ENCODE results near the gene TMEM47. TPM values are rescaled to one million over a fixed set of nuclear protein-coding genes. Genes with fewer than 3 reads are reported as not detected.

TMEM47 gene
- total RNA-seq, 2 donors from 2014 or later: 12.6 to 13.6 TPM

DNA sequence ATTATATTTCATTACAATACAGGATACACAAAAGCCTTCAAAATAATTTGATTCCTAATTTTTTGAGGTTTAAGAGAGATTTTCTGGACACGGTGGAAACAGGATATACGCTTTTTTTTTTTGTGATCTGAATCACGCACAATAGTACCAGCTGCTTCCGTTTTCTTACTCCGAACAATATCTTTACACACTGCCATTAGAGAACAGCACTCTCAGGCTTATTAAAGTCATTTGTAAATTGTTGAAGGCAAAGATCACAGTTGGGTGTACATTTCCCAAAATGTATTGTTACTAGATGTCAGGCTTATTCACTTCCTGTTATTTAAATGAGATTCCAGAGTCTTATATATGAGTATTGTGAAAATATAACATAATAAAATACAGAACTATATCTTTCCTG lies 71.5 kb downstream of the TMEM47 start:
- H3K9me3 ChIP-seq (ENCODE audit: control insufficient read depth, low read length): no peaks in the 10 kb centered on the region
- Mint-ChIP-seq H3K27ac (no peak overlapping the region), H3K9me3 (no peaks in the 10 kb centered on the region), H3K4me3 (no peak overlapping the region), H3K36me3 (ENCODE audit: low read depth) (no peaks in the 10 kb centered on the region), H3K27me3 (ENCODE audit: insufficient read depth) (no peaks in the 10 kb centered on the region), H3K4me1 (no peaks in the 10 kb centered on the region)
- TF ChIP-seq, protein P1, sequence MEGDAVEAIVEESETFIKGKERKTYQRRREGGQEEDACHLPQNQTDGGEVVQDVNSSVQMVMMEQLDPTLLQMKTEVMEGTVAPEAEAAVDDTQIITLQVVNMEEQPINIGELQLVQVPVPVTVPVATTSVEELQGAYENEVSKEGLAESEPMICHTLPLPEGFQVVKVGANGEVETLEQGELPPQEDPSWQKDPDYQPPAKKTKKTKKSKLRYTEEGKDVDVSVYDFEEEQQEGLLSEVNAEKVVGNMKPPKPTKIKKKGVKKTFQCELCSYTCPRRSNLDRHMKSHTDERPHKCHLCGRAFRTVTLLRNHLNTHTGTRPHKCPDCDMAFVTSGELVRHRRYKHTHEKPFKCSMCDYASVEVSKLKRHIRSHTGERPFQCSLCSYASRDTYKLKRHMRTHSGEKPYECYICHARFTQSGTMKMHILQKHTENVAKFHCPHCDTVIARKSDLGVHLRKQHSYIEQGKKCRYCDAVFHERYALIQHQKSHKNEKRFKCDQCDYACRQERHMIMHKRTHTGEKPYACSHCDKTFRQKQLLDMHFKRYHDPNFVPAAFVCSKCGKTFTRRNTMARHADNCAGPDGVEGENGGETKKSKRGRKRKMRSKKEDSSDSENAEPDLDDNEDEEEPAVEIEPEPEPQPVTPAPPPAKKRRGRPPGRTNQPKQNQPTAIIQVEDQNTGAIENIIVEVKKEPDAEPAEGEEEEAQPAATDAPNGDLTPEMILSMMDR (conservative IDR thresholded peaks at IDR 0.05): no peak
- WGBS, 2 experiments (ENCODE audit: insufficient coverage in 1 of 2, insufficient read length in 1 of 2): 100% methylated on average over 2 of the region's 5 CpGs; no CpG with 5 or more reads in 1 of the 2 experiments
- DNase-seq: no peak
- no peak overlapping the region for H3K27ac ChIP-seq (ENCODE audit: low read depth, low read length)
- H3K4me1 ChIP-seq (ENCODE audit: control insufficient read depth, insufficient read depth, low read length): no peaks in the 10 kb centered on the region
- no peaks in the 10 kb centered on the region for H3K36me3 ChIP-seq (ENCODE audit: control insufficient read depth, insufficient read depth, low read length)
- H3K27me3 ChIP-seq (ENCODE audit: control insufficient read depth, insufficient read depth, low read length, poor library complexity, severe bottlenecking): no peaks in the 10 kb centered on the region
- H3K9ac ChIP-seq (ENCODE audit: extremely low read depth, low read length, poor library complexity, severe bottlenecking): no peak overlapping the region
- no peak overlapping the region for H3K4me3 ChIP-seq (ENCODE audit: low read length)

- Histone ChIP-seq H3K36me3 (ENCODE audit: control insufficient read depth, insufficient read depth, low read length) (no peaks in the 10 kb centered on the region), H3K9me3 (ENCODE audit: control insufficient read depth, low read length) (peaks cover 3% of the 10 kb centered on the region), H3K27me3 (ENCODE audit: control insufficient read depth, insufficient read depth, low read length, poor library complexity, severe bottlenecking) (no peaks in the 10 kb centered on the region), H3K27ac (ENCODE audit: low read depth, low read length) (no peak overlapping the region), H3K4me1 (ENCODE audit: control insufficient read depth, insufficient read depth, low read length) (no peaks in the 10 kb centered on the region), H3K4me3 (ENCODE audit: low read length) (no peak overlapping the region), H3K9ac (ENCODE audit: extremely low read depth, low read length, poor library complexity, severe bottlenecking) (no peak overlapping the region)
- WGBS, 2 experiments (ENCODE audit: insufficient coverage in 1 of 2, insufficient read length in 1 of 2): no CpG with 5 or more reads among the region's 1 CpG
- no peaks in the 10 kb centered on the region for H3K36me3 Mint-ChIP-seq (ENCODE audit: low read depth)
- no peak for DNase-seq
- TF ChIP-seq, protein P1 (conservative IDR thresholded peaks at IDR 0.05): no peak
- H3K27ac Mint-ChIP-seq: no peak overlapping the region
- H3K4me1 Mint-ChIP-seq: no peaks in the 10 kb centered on the region
- H3K4me3 Mint-ChIP-seq: no peak overlapping the region
- H3K9me3 Mint-ChIP-seq: no peaks in the 10 kb centered on the region
- H3K27me3 Mint-ChIP-seq (ENCODE audit: insufficient read depth): no peaks in the 10 kb centered on the region
Observed at GRCh38 chrX:34584781-34585180, 72.3 kb downstream of the TMEM47 start.

DNA sequence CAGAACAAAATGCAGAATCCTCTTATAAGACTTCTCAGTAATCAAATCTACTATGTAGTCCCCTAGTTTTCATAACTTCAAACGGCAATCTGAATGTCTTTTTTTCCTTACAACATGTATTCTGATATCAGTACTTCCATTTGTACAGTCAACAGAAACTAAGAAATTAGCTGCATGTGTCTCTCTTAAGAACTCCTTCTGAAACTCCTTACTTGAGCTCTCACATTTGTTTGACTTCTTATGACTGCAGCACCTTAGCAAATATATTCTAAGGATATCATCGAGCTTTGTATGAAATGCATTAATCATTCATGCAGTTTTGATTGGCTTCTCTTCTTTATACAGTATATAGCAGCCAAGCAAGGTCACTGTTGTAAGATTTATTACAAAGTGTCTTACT lies 77.0 kb downstream of the TMEM47 start:
- peaks cover 8% of the 10 kb centered on the region for H3K4me1 Mint-ChIP-seq
- no peak for DNase-seq
- Histone ChIP-seq H3K36me3 (ENCODE audit: control insufficient read depth, insufficient read depth, low read length) (no peaks in the 10 kb centered on the region), H3K27ac (ENCODE audit: low read depth, low read length) (no peak overlapping the region), H3K9ac (ENCODE audit: extremely low read depth, low read length, poor library complexity, severe bottlenecking) (no peak overlapping the region), H3K4me1 (ENCODE audit: control insufficient read depth, insufficient read depth, low read length) (no peaks in the 10 kb centered on the region), H3K4me3 (ENCODE audit: low read length) (no peak overlapping the region), H3K9me3 (ENCODE audit: control insufficient read depth, low read length) (peaks cover 6% of the 10 kb centered on the region), H3K27me3 (ENCODE audit: control insufficient read depth, insufficient read depth, low read length, poor library complexity, severe bottlenecking) (no peaks in the 10 kb centered on the region)
- no peaks in the 10 kb centered on the region for H3K36me3 Mint-ChIP-seq (ENCODE audit: low read depth)
- TF ChIP-seq, protein P1 (conservative IDR thresholded peaks at IDR 0.05): no peak
- H3K9me3 Mint-ChIP-seq: no peaks in the 10 kb centered on the region
- H3K27me3 Mint-ChIP-seq (ENCODE audit: insufficient read depth): no peaks in the 10 kb centered on the region
- WGBS, 2 experiments (ENCODE audit: insufficient coverage in 1 of 2, insufficient read length in 1 of 2): 97% methylated on average over 2 of the region's 2 CpGs; no CpG with 5 or more reads in 1 of the 2 experiments
- no peak overlapping the region for H3K4me3 Mint-ChIP-seq
- no peak overlapping the region for H3K27ac Mint-ChIP-seq
